K562 (cell line): ENCODE results near the gene GPR162. TPM values are rescaled to one million over a fixed set of nuclear protein-coding genes. Genes with fewer than 3 reads are reported as not detected.

ENCODE experiments used
- CBFB ChIP-seq: sonication (generic); formaldehyde crosslinking; IDR thresholded peaks from 2 replicates; pipeline ENCODE4 v1.4.0; 2020; ENCODE audit warnings: mild to moderate bottlenecking, missing genetic modification reagents
- CCNT2 ChIP-seq: IDR thresholded peaks from 2 replicates; pipeline ENCODE4 v1.6.1; 2011; ENCODE audit warnings: borderline replicate concordance, low read depth, mild to moderate bottlenecking, moderate library complexity, mixed read lengths, low read length; ENCODE audit not compliant: insufficient read length; ENCODE audit errors: extremely low read depth
- DACH1 ChIP-seq: fragments of 450-650 bp; IDR thresholded peaks from 2 replicates; pipeline ENCODE4 v1.6.1; 2018; ENCODE audit not compliant: partially characterized antibody
- ERF ChIP-seq: fragments of 450-650 bp; formaldehyde crosslinking; IDR thresholded peaks from 2 replicates; pipeline ENCODE4 v1.4.0; 2020; ENCODE audit warnings: mild to moderate bottlenecking, mixed read lengths
- ESRRA ChIP-seq: fragments of 450-650 bp; IDR thresholded peaks from 2 replicates; pipeline ENCODE4 v1.6.1; 2014; ENCODE audit warnings: low read depth, mild to moderate bottlenecking, moderate library complexity, borderline replicate concordance
- HDAC1 ChIP-seq, 2 experiments: fragments of 450-650 bp; IDR thresholded peaks; 2 replicates each; pipeline ENCODE4 v1.6.1; 2016 to 2017; ENCODE audit warnings: inconsistent platforms in 1 of 2, mild to moderate bottlenecking in 1 of 2, moderate library complexity in 1 of 2
- IRF9 ChIP-seq: fragments of 450-650 bp; IDR thresholded peaks from 2 replicates; pipeline ENCODE4 v1.6.1; 2016; ENCODE audit warnings: missing biosample characterization, missing genetic modification characterization
- JUNB ChIP-seq: fragments of 450-650 bp; formaldehyde crosslinking; conservative IDR thresholded peaks from 2 replicates; pipeline ENCODE4 v1.4.0; 2020; ENCODE audit warnings: mild to moderate bottlenecking
- MCM2 ChIP-seq: fragments of 450-650 bp; IDR thresholded peaks from 2 replicates; pipeline ENCODE4 v1.6.1; 2017; ENCODE audit warnings: low read depth, mild to moderate bottlenecking
- MTA2 ChIP-seq: fragments of 450-650 bp; IDR thresholded peaks from 2 replicates; pipeline ENCODE4 v1.6.1; 2016; ENCODE audit warnings: low read depth
- MTA3 ChIP-seq: fragments of 450-650 bp; formaldehyde crosslinking; IDR thresholded peaks from 2 replicates; pipeline ENCODE4 v1.6.1; 2017; ENCODE audit warnings: mild to moderate bottlenecking, borderline replicate concordance
- NFE2L1 ChIP-seq: fragments of 450-650 bp; IDR thresholded peaks from 2 replicates; pipeline ENCODE4 v1.6.1; 2016; ENCODE audit warnings: missing genetic modification characterization, low read depth, mild to moderate bottlenecking, missing compliant biosample characterization, moderate library complexity, borderline replicate concordance
- POLR2A ChIP-seq: fragments of 450-650 bp; conservative IDR thresholded peaks from 2 replicates; pipeline ENCODE4 v1.6.1; 2016
- PTTG1 ChIP-seq: fragments of 450-650 bp; IDR thresholded peaks from 2 replicates; pipeline ENCODE4 v1.6.1; 2016; ENCODE audit warnings: low read depth, mild to moderate bottlenecking, missing genetic modification characterization, missing compliant biosample characterization
- RBFOX2 ChIP-seq: fragments of 200-400 bp; formaldehyde crosslinking; IDR thresholded peaks from 2 replicates; pipeline ENCODE4 v1.6.1; 2017; ENCODE audit warnings: low read depth, mild to moderate bottlenecking, low read length, moderate library complexity
- SUPT5H ChIP-seq: fragments of 450-650 bp; IDR thresholded peaks from 2 replicates; pipeline ENCODE4 v1.6.1; 2016
- TAF7 ChIP-seq: fragments of 450-650 bp; IDR thresholded peaks from 2 replicates; pipeline ENCODE4 v1.6.1; 2016; ENCODE audit warnings: missing genetic modification characterization, missing compliant biosample characterization
- THRA ChIP-seq: fragments of 450-650 bp; IDR thresholded peaks from 2 replicates; pipeline ENCODE4 v1.6.1; 2017; ENCODE audit warnings: mild to moderate bottlenecking, moderate library complexity
- XRCC5 ChIP-seq: fragments of 200-400 bp; formaldehyde crosslinking; IDR thresholded peaks from 2 replicates; pipeline ENCODE4 v1.6.1; 2017; ENCODE audit warnings: low read depth, mild to moderate bottlenecking, low read length
- YBX1 ChIP-seq: fragments of 450-650 bp; IDR thresholded peaks from 2 replicates; pipeline ENCODE4 v1.7.1; 2016; ENCODE audit warnings: mild to moderate bottlenecking
- ZNF253 ChIP-seq: fragments of 250-450 bp; sonication (Bioruptor Pico); conservative IDR thresholded peaks from 2 replicates; pipeline ENCODE4 v1.6.1; 2021; ENCODE audit warnings: mild to moderate bottlenecking
- ZNF408 ChIP-seq: fragments of 250-450 bp; sonication (Bioruptor Pico); IDR thresholded peaks from 2 replicates; pipeline ENCODE4 v1.4.0; 2020; ENCODE audit warnings: low read depth, mild to moderate bottlenecking, moderate library complexity
- ZNF717 ChIP-seq: fragments of 250-450 bp; sonication (Bioruptor Pico); IDR thresholded peaks from 2 replicates; pipeline ENCODE4 v1.5.0; 2021
- polyA plus RNA-seq, 8 experiments: library from polyadenylated mRNA; depleted of rRNA in 4 of 8; stranded (reverse) in 5 of 8; unstranded in 3 of 8; fragments of >200 nt; fragmentation: Nextera tagmentation in 2 of 8; fragmentation: Illumina TruSeq in 1 of 8; extraction: Ambion mirVana in 2 of 8; extraction: Trizol in 1 of 8; gene quantifications; 2 replicates each; pipeline versions ENCODE4 v1.2.1 to v1.2.3, GENCODE V29; 2011 to 2014; ENCODE audit warnings: inconsistent platforms in 1 of 8, missing spikeins in 1 of 8
- total RNA-seq, 7 experiments: library from RNA; depleted of rRNA in 6 of 7; stranded (reverse); fragments of >200 nt in 6 of 7; fragmentation: Illumina TruSeq in 2 of 7; extraction: Trizol in 2 of 7; gene quantifications; 2 replicates each; pipeline versions ENCODE4 v1.2.1 to v1.2.3, GENCODE V29; 2011 to 2021; ENCODE audit warnings: low replicate concordance in 1 of 7
- TF ChIP-seq, protein P1 (sequence below), 2 experiments: fragments of 150-350 bp in 1 of 2; IDR thresholded peaks; 2 replicates each; pipeline ENCODE4 v1.6.1; 2012 to 2016; ENCODE audit warnings: low read depth in 2 of 2, low read length in 2 of 2, mild to moderate bottlenecking in 1 of 2, moderate library complexity in 1 of 2

The GPR162 gene
- total and polyA plus RNA-seq, 9 of the 15 experiments (the other 6 are each of a cell fraction or from before 2014, with no cell fraction given) = 0.65 to 1.8 (median 1.1) TPM; not detected in 2

GRCh38 chr12:6872073-6873048 is 50.7 kb downstream of the GPR162 start (continued):
- TF ChIP-seq THRA = no peak
- TF ChIP-seq ZNF717 (CRISPR knock-in tag) = no peak
- TF ChIP-seq ZNF408 (CRISPR knock-in tag) = no peak
- peak; percentile 91 for TF ChIP-seq XRCC5
- TF ChIP-seq ZNF253 (CRISPR knock-in tag) = no peak
- peak; percentile 30 for TF ChIP-seq POLR2A
- TF ChIP-seq SUPT5H = 0 out of 2 replicates have a peak, but pooled peaks have one; percentile 29
- no peak for TF ChIP-seq ERF
- no peak for TF ChIP-seq CBFB (CRISPR knock-in tag)
- TF ChIP-seq MTA3 = 0 out of 2 replicates have a peak, but pooled peaks have one; percentile 40
- no peak for TF ChIP-seq IRF9 (tag)
- TF ChIP-seq JUNB (CRISPR knock-in tag) = no peak
- TF ChIP-seq MTA2 = no peak
- TF ChIP-seq RBFOX2 = peak; percentile 71
- TF ChIP-seq PTTG1 (tag) = no peak
- TF ChIP-seq, protein P1, sequence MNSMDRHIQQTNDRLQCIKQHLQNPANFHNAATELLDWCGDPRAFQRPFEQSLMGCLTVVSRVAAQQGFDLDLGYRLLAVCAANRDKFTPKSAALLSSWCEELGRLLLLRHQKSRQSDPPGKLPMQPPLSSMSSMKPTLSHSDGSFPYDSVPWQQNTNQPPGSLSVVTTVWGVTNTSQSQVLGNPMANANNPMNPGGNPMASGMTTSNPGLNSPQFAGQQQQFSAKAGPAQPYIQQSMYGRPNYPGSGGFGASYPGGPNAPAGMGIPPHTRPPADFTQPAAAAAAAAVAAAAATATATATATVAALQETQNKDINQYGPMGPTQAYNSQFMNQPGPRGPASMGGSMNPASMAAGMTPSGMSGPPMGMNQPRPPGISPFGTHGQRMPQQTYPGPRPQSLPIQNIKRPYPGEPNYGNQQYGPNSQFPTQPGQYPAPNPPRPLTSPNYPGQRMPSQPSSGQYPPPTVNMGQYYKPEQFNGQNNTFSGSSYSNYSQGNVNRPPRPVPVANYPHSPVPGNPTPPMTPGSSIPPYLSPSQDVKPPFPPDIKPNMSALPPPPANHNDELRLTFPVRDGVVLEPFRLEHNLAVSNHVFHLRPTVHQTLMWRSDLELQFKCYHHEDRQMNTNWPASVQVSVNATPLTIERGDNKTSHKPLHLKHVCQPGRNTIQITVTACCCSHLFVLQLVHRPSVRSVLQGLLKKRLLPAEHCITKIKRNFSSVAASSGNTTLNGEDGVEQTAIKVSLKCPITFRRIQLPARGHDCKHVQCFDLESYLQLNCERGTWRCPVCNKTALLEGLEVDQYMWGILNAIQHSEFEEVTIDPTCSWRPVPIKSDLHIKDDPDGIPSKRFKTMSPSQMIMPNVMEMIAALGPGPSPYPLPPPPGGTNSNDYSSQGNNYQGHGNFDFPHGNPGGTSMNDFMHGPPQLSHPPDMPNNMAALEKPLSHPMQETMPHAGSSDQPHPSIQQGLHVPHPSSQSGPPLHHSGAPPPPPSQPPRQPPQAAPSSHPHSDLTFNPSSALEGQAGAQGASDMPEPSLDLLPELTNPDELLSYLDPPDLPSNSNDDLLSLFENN (IDR thresholded peaks at IDR 0.05; ENCODE audit: low read depth in 2 of 2, low read length in 2 of 2) = 0 out of 4 replicates have a peak, but pooled peaks of 1 of the 2 experiments have one; percentile 16
- TF ChIP-seq TAF7 (tag) = no peak
- peak; percentile 69 for TF ChIP-seq DACH1
- TF ChIP-seq HDAC1 (IDR thresholded peaks at IDR 0.05) = peak; percentile 40 to 75; a peak in 2 of 4 replicates
- TF ChIP-seq NFE2L1 (tag) = no peak
- TF ChIP-seq ESRRA = no peak
- TF ChIP-seq MCM2 = no peak
- no peak for TF ChIP-seq YBX1
- TF ChIP-seq CCNT2 = peak; percentile 34
